ENCODE results near the gene RAPGEF1.

RAPGEF1 gene

GRCh38 chr9:131546336-131547084, 193.4 kb downstream of the RAPGEF1 start:
- Histone ChIP-seq H3K9ac (ENCODE audit: low read length) (no peak overlapping the region), H3K9me2 (replicated peaks; ENCODE audit: insufficient read depth, low read length) (no peaks in the 10 kb centered on the region), H3K27ac (ENCODE audit: low read depth, low read length) (no peak overlapping the region), H3K36me3 (ENCODE audit: low read length) (no peaks in the 10 kb centered on the region), H3K9me3 (ENCODE audit: insufficient read depth, low read length) (peaks cover 5% of the 10 kb centered on the region; the same call in 1 of the 2 replicates), H3K4me3 (ENCODE audit: insufficient read depth, low read length, poor library complexity, severe bottlenecking) (no peak overlapping the region), H3K27me3 (ENCODE audit: low read length) (no peaks in the 10 kb centered on the region), H3F3A (ENCODE audit: insufficient read depth) (no peaks in the 10 kb centered on the region), H3K79me2 (ENCODE audit: insufficient read depth, low read length) (no peaks in the 10 kb centered on the region), H2AFZ (ENCODE audit: low read depth, low read length, severe bottlenecking) (no peak overlapping the region), H3K4me2 (ENCODE audit: low read depth, low read length, poor library complexity, severe bottlenecking) (no peak overlapping the region), H4K20me1 (ENCODE audit: low read depth, low read length) (no peaks in the 10 kb centered on the region)
- TF ChIP-seq CTCF (IDR thresholded peaks at IDR 0.05; ENCODE audit: insufficient read depth, low read length, poor library complexity, severe bottlenecking): no peak
- TF ChIP-seq EZH2phosphoT487 (conservative IDR thresholded peaks at IDR 0.05; ENCODE audit: low read length): no peak

- Histone ChIP-seq H3K36me3 (ENCODE audit: low read length) (no peaks in the 10 kb centered on the region), H3K4me3 (ENCODE audit: insufficient read depth, low read length, poor library complexity, severe bottlenecking) (no peak overlapping the region), H3K27ac (ENCODE audit: low read depth, low read length) (no peak overlapping the region), H3K9me2 (replicated peaks; ENCODE audit: insufficient read depth, low read length) (no peaks in the 10 kb centered on the region), H3K4me2 (ENCODE audit: low read depth, low read length, poor library complexity, severe bottlenecking) (no peak overlapping the region), H4K20me1 (ENCODE audit: low read depth, low read length) (no peaks in the 10 kb centered on the region), H3K27me3 (ENCODE audit: low read length) (no peaks in the 10 kb centered on the region), H3K9me3 (ENCODE audit: insufficient read depth, low read length) (peaks cover 5% of the 10 kb centered on the region; the same call in 1 of the 2 replicates), H3K79me2 (ENCODE audit: insufficient read depth, low read length) (no peaks in the 10 kb centered on the region), H2AFZ (ENCODE audit: low read depth, low read length, severe bottlenecking) (no peak overlapping the region), H3F3A (ENCODE audit: insufficient read depth) (no peaks in the 10 kb centered on the region), H3K9ac (ENCODE audit: low read length) (no peak overlapping the region)
- TF ChIP-seq EZH2phosphoT487 (conservative IDR thresholded peaks at IDR 0.05; ENCODE audit: low read length) (no peak), CTCF (IDR thresholded peaks at IDR 0.05; ENCODE audit: insufficient read depth, low read length, poor library complexity, severe bottlenecking) (no peak)
These were observed 194.0 kb downstream of the RAPGEF1 start for GRCh38 chr9:131545786-131546335.

- Histone ChIP-seq H3K9me3 (ENCODE audit: insufficient read depth, low read length) (peaks cover 5% of the 10 kb centered on the region; the same call in 1 of the 2 replicates), H3K27ac (ENCODE audit: low read depth, low read length) (no peak within 1 kb of the TSS), H2AFZ (ENCODE audit: low read depth, low read length, severe bottlenecking) (no peak within 1 kb of the TSS), H3K79me2 (ENCODE audit: insufficient read depth, low read length) (no peaks in the 10 kb centered on the region), H3K9ac (ENCODE audit: low read length) (no peak within 1 kb of the TSS), H3K27me3 (ENCODE audit: low read length) (no peaks in the 10 kb centered on the region), H3K4me3 (ENCODE audit: insufficient read depth, low read length, poor library complexity, severe bottlenecking) (no peak within 1 kb of the TSS), H4K20me1 (ENCODE audit: low read depth, low read length) (no peaks in the 10 kb centered on the region), H3F3A (ENCODE audit: insufficient read depth) (no peaks in the 10 kb centered on the region), H3K4me2 (ENCODE audit: low read depth, low read length, poor library complexity, severe bottlenecking) (no peak within 1 kb of the TSS), H3K9me2 (replicated peaks; ENCODE audit: insufficient read depth, low read length) (no peaks in the 10 kb centered on the region), H3K36me3 (ENCODE audit: low read length) (no peaks in the 10 kb centered on the region)
- no peak for TF ChIP-seq EZH2phosphoT487 (conservative IDR thresholded peaks at IDR 0.05; ENCODE audit: low read length)
- no peak for TF ChIP-seq CTCF (IDR thresholded peaks at IDR 0.05; ENCODE audit: insufficient read depth, low read length, poor library complexity, severe bottlenecking)
These were observed 194.7 kb downstream of the RAPGEF1 start, which contains the start of gene PRRT1B for GRCh38 chr9:131545003-131545785. Gene PRRT1B, plus strand, starts transcription at chr9:131545523. Its CDS starts 93 bp downstream, at chr9:131545616.

Measured in SU-DHL-6 (cell line).